ENCODE measurements around the gene EPHB1.

EPHB1 gene

GRCh38 chr3:134854254-134854653 is 59.2 kb downstream of the EPHB1 start:
- no peak for DNase-seq

GRCh38 chr3:134857356-134857755 is 62.3 kb downstream of the EPHB1 start:
- no peak for DNase-seq

DNA sequence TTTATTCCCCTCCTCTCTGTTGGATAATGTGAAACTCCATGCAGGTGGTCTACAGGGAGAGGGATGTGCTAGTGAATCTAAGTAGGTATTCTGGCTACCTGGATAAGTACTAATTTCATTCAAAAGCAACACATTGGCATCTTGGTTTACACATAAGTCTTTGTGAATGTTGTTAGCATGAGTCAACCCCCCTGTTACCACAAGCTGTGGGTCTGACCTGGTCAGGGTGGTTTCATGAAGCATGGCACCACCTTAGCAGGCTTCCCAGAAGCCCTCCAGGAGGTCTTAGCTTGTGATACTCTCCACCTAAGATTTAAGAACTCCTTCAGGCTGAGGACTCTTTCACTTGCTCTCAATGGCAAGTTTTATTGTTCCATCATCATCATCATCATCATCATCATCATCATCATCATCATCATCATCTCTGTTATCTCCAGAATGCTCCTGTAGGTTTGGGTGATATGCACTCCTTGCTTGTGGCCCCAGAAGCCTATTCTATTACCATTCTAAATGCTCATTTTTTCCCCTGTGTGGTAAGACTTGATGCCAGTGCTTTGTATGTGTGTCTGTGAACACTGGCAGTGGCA is 62.8 kb downstream of the EPHB1 start:
- DNase-seq: no peak

DNA sequence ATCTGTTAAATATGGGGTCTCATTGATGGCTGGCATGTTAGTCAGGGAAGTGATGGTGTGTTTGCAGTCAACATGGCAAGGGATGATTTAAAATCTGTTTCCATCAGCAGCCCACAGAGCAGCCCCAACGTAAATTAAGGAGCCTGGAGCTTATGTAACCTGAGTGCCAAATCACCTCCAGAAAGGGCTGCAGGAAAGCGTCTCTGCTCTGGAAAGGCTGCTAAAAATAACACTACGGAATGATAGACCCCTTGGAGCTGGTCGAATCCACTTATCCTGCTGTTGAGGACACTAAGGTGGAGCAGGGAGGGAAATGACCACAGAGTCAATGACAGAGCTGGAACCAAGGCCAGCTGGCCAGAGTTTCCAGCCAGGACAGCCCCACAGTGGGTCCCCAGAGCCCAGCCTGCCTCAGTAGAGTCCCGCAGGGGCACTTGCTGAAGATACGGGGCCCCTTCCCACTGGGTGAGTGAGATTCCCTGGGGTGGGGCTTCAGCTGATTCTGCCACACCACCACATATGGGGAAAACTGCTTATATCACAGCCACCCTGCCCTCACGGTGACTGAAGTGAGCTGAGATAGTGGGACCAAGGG is 63.5 kb downstream of the EPHB1 start:
- DNase-seq: no peak

GRCh38 chr3:134859341-134859740 is 64.3 kb downstream of the EPHB1 start:
- DNase-seq: no peak

DNA sequence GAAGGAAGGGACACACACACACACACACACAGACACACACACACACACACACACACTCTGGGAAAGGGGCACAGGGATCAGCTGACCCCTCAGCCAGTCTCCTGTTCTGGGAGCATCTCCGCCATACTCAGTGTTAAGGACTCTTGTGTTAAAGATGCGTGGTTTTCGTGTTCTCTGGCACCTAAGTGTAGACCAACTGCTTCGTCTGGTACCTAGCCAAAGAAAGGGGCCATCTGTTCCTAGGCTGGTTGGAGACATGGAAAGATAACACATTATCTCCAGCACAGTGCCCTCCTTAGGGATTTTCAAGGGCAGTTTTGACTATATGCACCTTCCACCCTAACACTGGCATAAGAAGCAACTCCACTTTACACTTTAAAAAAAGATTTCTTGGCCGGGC is 65.1 kb downstream of the EPHB1 start:
- no peak for DNase-seq

- DNase-seq: no peak
Observed at GRCh38 chr3:134863915-134864314, 68.9 kb downstream of the EPHB1 start.

- no peak for DNase-seq
Observed at GRCh38 chr3:134864636-134865035, 69.6 kb downstream of the EPHB1 start.

- DNase-seq: no peak
Observed at GRCh38 chr3:134867277-134867676, 72.2 kb downstream of the EPHB1 start.

DNA sequence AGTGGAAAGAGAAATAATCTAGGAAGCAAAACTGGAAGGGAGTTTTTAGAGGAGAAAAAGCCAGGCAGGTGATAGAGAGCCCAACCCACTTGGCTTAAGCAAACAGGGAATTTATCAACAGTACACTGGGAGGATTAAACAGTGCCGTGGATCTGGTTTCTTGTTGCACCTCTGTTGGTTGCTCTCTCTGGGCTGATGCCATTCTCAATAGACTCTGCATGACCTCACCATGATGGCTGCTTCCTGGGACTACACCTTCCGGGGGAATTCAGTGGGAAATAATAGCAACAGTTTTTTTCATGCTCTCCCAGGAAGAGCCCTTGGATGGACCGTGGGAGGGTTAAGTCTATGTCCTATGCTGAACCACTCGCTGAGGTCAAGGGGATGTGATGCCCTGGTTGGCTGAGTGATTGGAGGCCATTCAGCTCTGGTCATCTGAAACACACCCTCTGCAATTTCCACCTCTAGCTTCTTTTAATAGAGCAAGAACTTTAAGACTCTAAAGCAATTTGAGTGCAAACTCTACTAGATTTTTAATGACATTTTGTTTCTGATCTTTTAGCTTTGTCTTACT is 74.2 kb downstream of the EPHB1 start:
- no peak for DNase-seq

- no peak for DNase-seq
Observed at GRCh38 chr3:134871818-134872217, 76.8 kb downstream of the EPHB1 start.

DNA sequence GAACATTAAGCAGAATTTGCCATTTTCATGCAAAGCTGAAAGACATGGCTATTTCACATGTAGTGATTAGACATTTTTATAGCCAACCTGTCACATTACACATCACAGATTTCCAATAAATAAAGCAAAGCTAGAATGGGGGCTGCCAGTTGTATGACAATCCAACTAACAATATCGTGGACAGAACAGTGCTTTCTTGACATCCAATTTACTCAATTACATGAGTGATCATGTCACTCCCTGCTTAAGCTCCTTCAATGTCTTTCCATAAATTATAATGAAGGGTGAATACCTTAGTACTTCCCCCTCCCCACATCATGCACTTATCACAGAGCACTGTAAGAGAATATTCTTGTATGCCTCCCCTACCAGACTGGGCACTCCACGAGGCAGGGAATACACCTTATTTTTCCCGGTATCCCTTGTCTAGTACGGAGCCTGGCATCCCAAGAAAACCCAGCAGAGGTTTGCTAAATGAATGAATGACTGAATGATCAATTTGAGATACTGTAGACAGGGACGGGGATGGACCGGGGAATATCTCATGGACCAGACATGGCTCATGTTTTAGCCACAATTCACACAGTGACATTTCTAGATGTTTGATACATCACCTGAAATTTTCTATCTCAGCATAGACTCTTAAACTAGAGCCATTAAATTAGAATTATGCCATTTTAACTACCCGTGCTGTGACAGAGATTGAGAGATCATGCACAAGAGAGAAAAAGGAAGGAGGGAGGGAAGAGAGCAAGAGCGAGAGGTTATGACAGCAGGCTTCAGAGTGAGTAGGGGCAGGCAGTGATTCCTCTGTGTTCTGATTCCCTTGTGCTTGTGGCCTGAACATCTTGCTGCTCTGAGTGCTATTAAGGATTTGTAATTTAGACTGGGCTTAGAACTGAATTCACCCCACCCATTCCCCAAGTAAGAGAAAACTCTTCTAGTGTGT is 77.7 kb downstream of the EPHB1 start:
- DNase-seq: no peak

- no peak for DNase-seq
Observed at GRCh38 chr3:134873789-134874188, 78.7 kb downstream of the EPHB1 start.

- no peak for DNase-seq
Observed at GRCh38 chr3:134874737-134875413, 79.8 kb downstream of the EPHB1 start.

DNA sequence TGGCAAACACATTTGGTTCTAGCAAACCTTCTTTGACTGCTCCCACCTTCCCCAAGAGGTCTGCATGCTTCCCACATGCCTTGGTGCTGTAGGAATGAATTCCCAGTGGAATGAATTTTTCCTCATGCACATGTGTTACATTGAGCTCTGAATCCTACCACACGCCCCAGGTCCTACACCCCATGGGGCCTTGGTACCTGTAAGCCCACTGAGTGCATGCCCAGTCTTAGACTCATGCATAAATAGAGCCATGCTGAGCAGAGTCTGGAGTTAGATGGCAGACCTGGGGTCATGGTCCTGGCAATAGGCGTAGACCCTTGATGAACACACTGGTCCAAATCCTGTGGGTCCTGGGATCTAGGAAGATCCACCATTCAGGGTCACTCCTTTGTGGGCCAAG is 81.8 kb downstream of the EPHB1 start:
- DNase-seq: no peak

- no peak for DNase-seq
Observed at GRCh38 chr3:134877788-134878187, 82.7 kb downstream of the EPHB1 start.

- no peak for DNase-seq
Observed at GRCh38 chr3:134879990-134880389, 84.9 kb downstream of the EPHB1 start.

GRCh38 chr3:134880431-134880830 is 85.4 kb downstream of the EPHB1 start:
- DNase-seq: no peak

- no peak for DNase-seq
Observed at GRCh38 chr3:134881305-134881704, 86.2 kb downstream of the EPHB1 start.

- DNase-seq: no peak
Observed at GRCh38 chr3:134883697-134884385, 88.8 kb downstream of the EPHB1 start.

DNA sequence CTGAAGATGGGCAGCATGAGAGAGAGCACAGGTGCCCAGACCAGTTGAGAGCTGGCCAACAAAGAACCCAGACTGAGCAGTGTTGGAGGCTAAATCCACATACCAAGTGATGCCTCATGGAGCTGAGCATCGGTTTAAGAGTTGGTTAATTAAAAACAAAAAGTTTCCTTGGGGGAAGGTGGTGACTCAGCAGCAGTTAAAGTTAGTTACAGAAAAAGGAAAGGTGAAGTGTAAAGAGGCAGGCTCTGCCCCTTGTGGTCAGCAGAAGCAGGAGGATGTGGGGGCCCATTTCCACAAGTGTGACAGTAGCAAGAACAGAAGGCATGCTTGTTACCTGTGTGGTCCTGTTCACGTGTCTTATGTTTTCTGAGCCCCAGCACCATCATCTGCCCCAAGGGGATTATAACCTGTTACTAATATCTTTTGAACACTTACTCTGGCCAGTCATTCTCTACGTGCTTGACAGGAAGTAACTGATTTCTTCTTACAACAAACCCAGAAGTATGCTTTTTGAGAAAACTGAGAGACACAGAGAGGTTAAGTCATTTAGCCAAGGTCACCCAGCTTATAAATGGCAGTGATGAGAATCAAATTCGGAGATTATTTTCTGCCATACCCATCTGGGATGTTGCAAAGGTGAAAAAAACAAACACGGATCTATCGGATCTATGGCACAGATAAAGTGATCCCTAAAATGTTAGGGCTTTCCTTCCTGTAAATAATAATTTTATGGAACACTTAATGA is 91.0 kb downstream of the EPHB1 start:
- DNase-seq: no peak

GRCh38 chr3:134886991-134887390 is 91.9 kb downstream of the EPHB1 start:
- no peak for DNase-seq
